Measurements from ENCODE around the gene ARHGAP25.
"Not testable (repeated sequence)": the region's sequence is repeated elsewhere in the genome, so short reads cannot be mapped to it uniquely, and the experiment has no call there.

The ARHGAP25 gene

DNA sequence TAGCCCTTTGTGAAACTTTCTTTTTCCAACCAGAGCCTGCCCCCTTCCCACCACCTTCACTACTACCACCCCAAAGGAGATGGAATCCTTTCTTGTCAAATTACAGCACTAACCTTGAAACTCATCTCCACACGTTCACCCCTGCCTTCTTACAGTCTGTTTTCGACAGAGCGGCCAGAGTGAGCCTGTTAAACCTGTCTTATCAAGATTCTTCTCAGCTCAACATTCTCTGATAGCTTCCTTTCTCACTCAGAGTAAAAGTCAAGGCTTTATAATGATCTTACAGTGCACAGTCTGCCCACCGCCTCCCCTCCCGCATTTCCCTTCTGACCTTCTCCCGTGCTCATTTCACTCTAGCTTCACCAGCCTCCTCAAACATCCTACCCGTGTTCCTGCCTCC is 56.0 kb downstream of the ARHGAP25 start:
- in situ Hi-C loops (cut with HindIII; ENCODE audit: low sequenced_read_pairs), result no loop called here

DNA sequence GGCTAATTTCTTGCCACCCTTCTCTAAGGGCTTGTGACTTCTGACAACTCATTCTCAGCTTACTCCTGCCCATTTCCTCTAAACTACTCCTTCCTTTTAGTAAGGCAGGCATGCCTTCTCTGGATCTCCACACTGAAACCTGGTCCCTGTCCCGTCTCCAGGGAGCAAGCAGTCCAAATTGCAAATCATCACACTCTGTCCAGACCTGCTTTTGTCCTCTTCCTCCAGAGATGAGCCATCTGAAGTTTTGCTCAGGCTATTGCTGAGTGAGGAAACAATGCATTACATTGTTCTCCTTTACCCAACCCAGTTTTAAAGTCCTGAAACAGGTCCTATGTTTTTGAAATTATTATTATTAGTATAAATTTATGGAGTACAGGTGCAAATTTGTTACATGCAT is 57.3 kb downstream of the ARHGAP25 start:
- in situ Hi-C loops (cut with HindIII; ENCODE audit: low sequenced_read_pairs), result no loop called here

- in situ Hi-C loops (cut with HindIII; ENCODE audit: low sequenced_read_pairs), result no loop called here
Measured at GRCh38 chr2:68792751-68793150, 58.1 kb downstream of the ARHGAP25 start.

DNA sequence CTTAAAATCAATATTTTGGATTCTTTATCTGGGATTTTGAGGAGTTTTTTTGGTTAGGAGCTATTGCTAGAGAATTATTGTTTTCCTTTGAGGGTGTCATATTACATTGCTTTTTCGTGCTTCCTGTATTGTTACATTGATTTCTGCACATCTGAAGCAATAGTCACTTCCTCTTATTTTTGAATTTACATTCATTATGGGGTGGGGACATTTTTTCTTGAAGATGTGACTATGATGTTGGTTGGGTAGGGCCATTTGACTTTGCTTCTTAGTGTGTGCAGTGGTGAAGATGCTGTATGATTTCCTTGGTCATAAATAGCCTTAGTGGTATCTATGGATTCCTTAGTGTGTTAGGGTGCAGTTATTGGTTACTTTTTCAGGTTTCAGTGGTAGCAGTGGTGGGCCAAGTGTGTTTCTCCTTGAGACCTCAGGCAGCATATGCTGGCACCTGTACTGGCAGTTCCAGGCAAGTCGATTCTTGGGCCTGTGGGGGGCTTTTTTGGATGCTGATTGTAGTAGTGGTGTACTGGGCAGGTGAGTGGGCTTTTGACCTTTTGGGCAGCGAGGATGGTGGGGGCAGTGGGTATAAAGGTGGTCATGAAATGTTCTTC is 61.8 kb downstream of the ARHGAP25 start:
- in situ Hi-C loops (cut with HindIII; ENCODE audit: low sequenced_read_pairs), result no loop called here

DNA sequence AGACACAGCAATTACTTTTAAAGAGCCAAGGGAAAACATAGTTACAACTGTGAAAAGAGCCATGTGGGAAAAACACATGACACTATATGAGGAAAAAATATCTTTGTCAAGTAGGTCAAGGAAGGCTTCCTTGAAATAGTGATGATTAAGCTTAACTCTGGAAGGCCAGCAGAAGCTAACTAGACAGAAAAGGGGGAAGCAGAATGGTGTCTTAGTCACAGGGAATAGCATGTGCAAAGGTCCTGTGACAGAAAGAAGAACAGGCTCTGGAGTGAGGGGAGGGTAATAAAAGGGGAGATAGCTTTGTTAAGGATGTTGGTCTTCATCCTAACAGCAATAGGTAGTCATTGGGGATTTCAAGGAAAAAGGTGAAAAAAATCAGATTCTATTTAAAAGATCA is 64.0 kb downstream of the ARHGAP25 start:
- in situ Hi-C loops (cut with HindIII; ENCODE audit: low sequenced_read_pairs), result no loop called here

DNA sequence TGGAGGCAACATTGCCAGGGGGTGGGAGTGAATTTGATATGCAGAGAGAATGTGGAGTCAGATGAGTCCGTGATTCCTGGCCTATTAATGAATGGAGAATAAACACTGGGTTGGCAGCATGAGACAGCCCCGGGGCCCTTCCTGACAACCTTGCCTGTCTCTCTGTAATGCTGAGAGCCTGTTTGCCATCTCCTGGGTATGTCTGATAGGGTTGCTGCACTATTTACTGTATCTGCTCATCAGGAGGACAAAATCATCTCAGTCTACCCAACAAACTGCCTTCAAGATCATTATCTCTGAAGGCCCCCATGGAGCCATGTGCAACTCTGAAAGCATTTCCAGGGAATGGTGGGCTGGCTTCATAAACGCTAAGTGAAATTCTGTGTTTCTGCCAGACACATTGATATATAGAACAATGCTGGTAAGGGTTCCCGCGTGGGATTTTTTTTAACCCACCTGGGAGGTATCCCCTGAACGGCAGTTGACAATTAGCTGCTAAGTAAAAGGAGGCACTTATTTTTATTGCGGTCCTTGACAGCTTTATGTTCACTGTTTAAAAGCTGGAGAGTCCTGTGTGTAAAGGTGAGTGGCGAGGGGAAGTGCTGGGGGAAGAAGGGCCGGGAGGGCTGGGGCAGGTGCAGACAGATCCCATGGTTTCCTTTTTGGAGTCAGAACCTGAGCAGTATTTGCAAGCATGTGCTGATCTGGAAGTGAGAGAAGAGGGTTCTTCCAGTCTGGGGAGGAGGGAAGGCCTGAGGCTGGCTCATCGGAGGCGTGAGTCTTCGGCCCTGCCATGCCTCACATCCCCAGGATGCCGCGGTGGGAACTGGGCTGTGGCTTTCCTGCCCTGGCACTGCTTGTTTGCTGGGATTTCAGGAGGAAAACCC is 64.8 kb downstream of the ARHGAP25 start:
- in situ Hi-C loops (cut with HindIII; ENCODE audit: low sequenced_read_pairs), result no loop called here

- in situ Hi-C loops (cut with HindIII; ENCODE audit: low sequenced_read_pairs), result no loop called here
Measured at GRCh38 chr2:68800027-68800401, 65.4 kb downstream of the ARHGAP25 start.

DNA sequence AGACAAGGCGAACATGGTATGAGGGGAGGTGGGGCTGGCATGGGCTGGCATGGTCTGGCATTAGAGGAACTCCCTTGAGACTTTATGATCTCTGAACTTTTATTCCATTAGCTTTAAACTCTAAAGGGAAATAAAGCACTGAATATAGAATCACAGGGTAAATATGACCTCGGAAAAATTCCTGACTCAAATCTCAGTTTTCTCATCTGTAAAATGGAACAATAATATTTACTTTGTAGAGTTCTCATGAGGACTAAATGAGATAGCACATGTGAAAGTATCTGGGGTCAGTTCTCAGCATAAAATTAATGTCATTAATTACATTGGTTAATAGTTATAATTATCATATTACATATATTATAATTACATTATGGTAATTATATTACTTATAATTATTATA is 65.9 kb downstream of the ARHGAP25 start:
- in situ Hi-C loops (cut with HindIII; ENCODE audit: low sequenced_read_pairs), result no loop called here

GRCh38 chr2:68802161-68802560 is 67.5 kb downstream of the ARHGAP25 start:
- in situ Hi-C loops (cut with HindIII; ENCODE audit: low sequenced_read_pairs), result not testable (repeated sequence)

DNA sequence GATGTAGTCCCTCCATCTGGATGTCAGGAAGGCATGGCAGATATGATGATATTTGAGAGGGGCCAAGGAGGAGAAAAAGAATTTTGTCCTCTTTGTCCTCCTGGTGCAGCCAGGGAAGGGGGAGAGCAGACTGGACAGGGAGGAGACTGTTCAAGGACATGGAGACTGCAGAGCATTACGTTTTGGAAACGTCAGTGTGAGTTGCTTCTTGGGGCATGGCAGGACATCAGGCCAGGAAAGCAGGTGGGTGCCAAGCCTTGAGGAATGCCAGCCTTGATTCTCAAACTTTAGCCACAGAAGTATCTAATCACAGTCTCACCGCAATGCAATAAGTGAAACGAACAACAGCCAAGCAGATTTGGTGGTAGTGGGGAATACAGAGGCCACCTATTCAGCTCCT is 70.4 kb downstream of the ARHGAP25 start:
- in situ Hi-C loops (cut with HindIII; ENCODE audit: low sequenced_read_pairs), result no loop called here

DNA sequence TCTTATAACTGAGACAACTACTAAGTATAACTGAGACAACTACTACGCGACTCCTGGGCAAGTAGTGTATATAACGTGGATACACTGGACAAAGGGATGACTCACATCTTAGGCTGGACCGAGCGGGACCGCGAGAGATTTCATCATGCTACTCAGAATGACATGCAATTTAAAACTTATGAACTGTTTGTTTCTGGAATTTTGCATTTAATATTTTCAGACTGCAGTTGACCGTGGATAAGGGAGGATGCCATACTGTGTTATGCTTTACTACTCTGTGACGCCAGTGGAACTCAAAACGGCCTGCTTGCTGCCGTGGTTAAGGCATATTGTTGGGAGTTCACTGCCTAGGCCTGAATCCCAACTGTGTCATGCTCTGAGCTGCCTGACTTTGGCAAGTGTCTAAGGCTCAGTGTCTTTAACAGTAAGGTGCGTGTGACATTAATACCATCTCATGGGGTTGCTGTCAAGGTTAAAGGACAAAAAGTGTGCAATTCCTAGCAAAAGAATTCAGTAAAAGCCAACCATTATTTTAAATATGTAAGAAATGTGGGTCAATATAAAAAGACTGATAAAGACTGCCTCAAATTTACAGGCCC is 72.0 kb downstream of the ARHGAP25 start:
- in situ Hi-C loops (cut with HindIII; ENCODE audit: low sequenced_read_pairs), result no loop called here

GRCh38 chr2:68807821-68808266 is 73.2 kb downstream of the ARHGAP25 start:
- in situ Hi-C loops (cut with HindIII; ENCODE audit: low sequenced_read_pairs), result no loop called here

- in situ Hi-C loops (cut with HindIII; ENCODE audit: low sequenced_read_pairs), result no loop called here
Measured at GRCh38 chr2:68809324-68810240, 75.0 kb downstream of the ARHGAP25 start.

GRCh38 chr2:68811364-68811763 is 76.8 kb downstream of the ARHGAP25 start:
- in situ Hi-C loops (cut with HindIII; ENCODE audit: low sequenced_read_pairs), result no loop called here

DNA sequence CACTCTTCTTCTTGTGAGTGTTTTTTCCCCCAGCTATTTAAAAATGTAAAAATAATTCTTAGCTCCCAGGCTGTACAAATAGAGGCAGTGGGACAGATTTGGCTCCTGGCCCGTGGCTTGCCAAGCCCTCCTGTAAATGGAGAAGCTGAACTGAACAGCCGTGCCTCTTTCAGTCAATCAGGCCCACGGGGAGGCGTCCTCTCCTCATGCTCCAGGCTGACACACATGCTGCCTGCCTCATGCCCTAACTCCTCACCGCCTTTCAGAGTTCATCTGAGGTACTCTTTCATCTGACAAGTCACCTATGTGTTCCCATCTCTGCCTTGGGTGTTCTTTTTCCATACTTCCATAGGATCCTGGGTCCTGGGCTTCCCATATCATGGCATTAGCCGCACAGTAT is 77.6 kb downstream of the ARHGAP25 start:
- in situ Hi-C loops (cut with HindIII; ENCODE audit: low sequenced_read_pairs), result no loop called here

- in situ Hi-C loops (cut with HindIII; ENCODE audit: low sequenced_read_pairs), result no loop called here
Measured at GRCh38 chr2:68813596-68813995, 79.0 kb downstream of the ARHGAP25 start.

DNA sequence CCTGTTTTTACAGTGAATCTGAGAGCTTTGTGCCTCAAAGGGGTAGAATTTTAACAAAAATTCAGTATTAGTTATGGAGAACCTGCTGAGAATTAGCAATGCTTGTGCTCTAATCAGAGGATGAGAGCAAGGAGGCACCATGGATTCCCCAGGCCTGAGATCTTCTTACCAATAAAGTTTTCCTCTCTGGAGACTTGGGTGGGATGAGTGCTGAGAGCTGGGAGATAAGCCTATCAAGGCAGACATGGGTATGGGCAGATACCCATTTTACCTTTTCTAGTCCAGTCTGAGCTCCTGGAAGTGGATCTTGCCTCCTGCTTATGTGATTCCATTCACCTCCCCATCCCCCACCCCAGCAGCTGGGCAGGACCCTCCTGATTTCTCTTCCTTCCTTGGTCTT is 82.7 kb downstream of the ARHGAP25 start:
- in situ Hi-C loops (cut with HindIII; ENCODE audit: low sequenced_read_pairs), result no loop called here

DNA sequence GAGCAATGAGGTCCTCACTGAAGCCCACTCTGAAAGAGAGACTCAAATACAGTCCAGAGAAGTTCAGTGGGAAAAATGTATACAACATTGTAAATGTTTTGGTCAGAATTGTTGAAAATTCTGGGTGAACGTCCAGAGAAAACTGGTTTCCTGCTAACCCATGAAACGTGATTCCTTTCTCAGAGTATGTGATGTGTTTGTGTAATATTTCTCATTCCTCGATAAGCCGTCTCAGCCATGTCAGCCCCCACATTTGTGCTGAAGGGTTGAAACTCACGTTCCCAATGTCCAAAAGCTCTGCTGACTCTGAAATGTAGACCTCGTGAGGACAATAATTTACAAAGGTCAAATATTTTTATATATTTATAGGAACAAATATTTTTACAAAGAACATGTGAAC is 84.9 kb downstream of the ARHGAP25 start:
- in situ Hi-C loops (cut with HindIII; ENCODE audit: low sequenced_read_pairs), result no loop called here

DNA sequence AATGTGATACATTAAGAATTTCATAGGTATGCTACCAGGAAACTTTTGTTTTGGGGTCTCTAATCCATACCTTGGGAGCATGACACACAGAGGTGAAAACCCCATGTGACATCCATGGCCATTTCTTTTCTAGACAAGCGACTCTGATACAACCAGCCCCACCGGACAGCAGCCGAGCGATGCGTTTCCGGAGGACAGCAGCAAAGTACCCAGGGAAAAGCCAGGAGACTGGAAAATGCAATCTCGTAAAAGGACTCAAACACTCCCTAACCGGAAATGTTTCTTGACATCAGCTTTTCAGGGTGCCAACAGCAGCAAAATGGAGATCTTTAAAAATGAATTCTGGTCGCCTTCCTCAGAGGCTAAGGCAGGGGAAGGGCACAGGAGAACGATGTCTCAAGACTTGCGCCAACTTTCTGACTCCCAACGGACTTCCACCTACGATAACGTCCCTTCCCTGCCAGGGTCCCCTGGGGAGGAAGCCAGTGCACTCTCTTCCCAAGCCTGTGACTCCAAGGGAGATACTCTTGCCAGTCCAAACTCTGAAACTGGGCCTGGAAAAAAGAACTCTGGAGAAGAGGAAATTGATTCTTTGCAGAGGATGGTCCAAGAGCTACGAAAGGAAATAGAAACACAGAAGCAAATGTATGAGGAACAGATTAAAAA is 87.7 kb downstream of the ARHGAP25 start:
- in situ Hi-C loops (cut with HindIII; ENCODE audit: low sequenced_read_pairs), result no loop called here

GRCh38 chr2:68824831-68825230 is 90.2 kb downstream of the ARHGAP25 start:
- in situ Hi-C loops (cut with HindIII; ENCODE audit: low sequenced_read_pairs), result no loop called here

Data from DLD1 (cell line).